Loucy (cell line): ENCODE results near the gene JAZF1.

Experiments used
- H2AFZ ChIP-seq: fragments of 200-600 bp; sonication (generic); 2 replicates; pipeline ENCODE4 v1.6.0; 2016; ENCODE audit warnings: antibody characterized with exemption, mild to moderate bottlenecking, low read length, moderate library complexity
- H3F3A ChIP-seq: fragments of 200-600 bp; 2 replicates; pipeline ENCODE4 v1.6.0; 2016; ENCODE audit warnings: antibody characterized with exemption, low read depth, mild to moderate bottlenecking
- H3K27me3 ChIP-seq: fragments of 200-600 bp; sonication (generic); 2 replicates; pipeline ENCODE4 v1.6.1; 2014; ENCODE audit warnings: low read length, mild to moderate bottlenecking; ENCODE audit not compliant: insufficient read depth, poor library complexity, severe bottlenecking
- H3K36me3 ChIP-seq: fragments of 200-600 bp; sonication (generic); 2 replicates; pipeline ENCODE4 v1.6.1; 2016; ENCODE audit warnings: low read length; ENCODE audit not compliant: insufficient read depth
- H3K4me1 ChIP-seq: fragments of 200-600 bp; sonication (generic); 2 replicates; pipeline ENCODE4 v1.5.1; 2014; ENCODE audit warnings: low read length, mild to moderate bottlenecking; ENCODE audit not compliant: insufficient read depth, poor library complexity, severe bottlenecking
- H3K4me2 ChIP-seq: fragments of 200-600 bp; sonication (generic); 2 replicates; pipeline ENCODE4 v1.6.0; 2014; ENCODE audit warnings: antibody characterized with exemption, low read length, low read depth, mild to moderate bottlenecking; ENCODE audit not compliant: poor library complexity, severe bottlenecking
- H3K4me3 ChIP-seq: fragments of 200-600 bp; sonication (generic); 2 replicates; pipeline ENCODE4 v1.5.1; 2014; ENCODE audit warnings: low read length, mild to moderate bottlenecking, mixed read lengths; ENCODE audit not compliant: poor library complexity, severe bottlenecking
- H3K79me2 ChIP-seq: fragments of 200-600 bp; sonication (generic); 2 replicates; pipeline ENCODE4 v1.6.1; 2014; ENCODE audit warnings: low read length; ENCODE audit not compliant: insufficient read depth
- H3K9ac ChIP-seq: fragments of 200-600 bp; sonication (generic); 2 replicates; pipeline ENCODE4 v1.6.0; 2014; ENCODE audit warnings: mild to moderate bottlenecking, low read depth, low read length, moderate library complexity; ENCODE audit not compliant: poor library complexity, severe bottlenecking
- H3K9me2 ChIP-seq: fragments of 200-600 bp; sonication (generic); replicated peaks from 2 replicates; pipeline ENCODE4 v1.6.1; 2016; ENCODE audit warnings: low read depth, low read length, mixed read lengths
- H3K9me3 ChIP-seq: fragments of 200-600 bp; sonication (generic); 2 replicates; pipeline ENCODE4 v1.6.1; 2014; ENCODE audit warnings: mild to moderate bottlenecking, antibody characterized with exemption, low read length, low read depth; ENCODE audit not compliant: insufficient read depth
- H4K20me1 ChIP-seq: fragments of 200-600 bp; sonication (generic); 2 replicates; pipeline ENCODE4 v1.6.0; 2014; ENCODE audit warnings: antibody characterized with exemption, low read length, mild to moderate bottlenecking; ENCODE audit not compliant: insufficient read depth, poor library complexity, severe bottlenecking
- EZH2phosphoT487 ChIP-seq: fragments of 200-600 bp; IDR thresholded peaks from 2 replicates; pipeline ENCODE4 v1.6.1; 2018; ENCODE audit warnings: antibody characterized with exemption, mild to moderate bottlenecking, moderate library complexity, borderline replicate concordance
- TF ChIP-seq, protein P1 (sequence below): fragments of 200-600 bp; sonication (generic); conservative IDR thresholded peaks from 2 replicates; pipeline ENCODE4 v1.5.1; 2014; ENCODE audit warnings: mild to moderate bottlenecking, antibody characterized with exemption, low read length

JAZF1 gene

DNA sequence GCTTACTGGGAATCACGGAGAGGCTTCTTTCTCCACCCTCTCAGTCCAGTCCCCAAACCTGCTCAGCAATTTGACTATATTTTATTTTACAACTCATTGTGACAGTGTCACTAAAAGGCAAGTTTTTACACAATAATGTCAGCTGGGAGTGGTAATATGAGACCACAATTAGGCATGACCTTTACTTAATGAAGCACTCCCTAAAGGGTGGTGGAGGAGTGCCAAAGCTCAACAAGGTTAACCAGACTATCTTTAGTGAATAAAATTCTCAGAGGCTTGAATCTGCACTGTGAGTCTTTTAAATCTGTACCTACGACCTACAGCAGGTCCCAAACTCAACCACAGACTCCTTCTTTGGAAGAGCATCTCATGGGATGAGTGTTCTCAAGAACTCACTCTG is 225.0 kb downstream of the JAZF1 start:
- H3F3A ChIP-seq, result no peaks in the 10 kb centered on the region
- H3K9ac ChIP-seq, result no peak overlapping the region
- peaks cover 12% of the 10 kb centered on the region for H3K4me1 ChIP-seq
- H2AFZ ChIP-seq, result no peak overlapping the region
- H3K36me3 ChIP-seq, result no peaks in the 10 kb centered on the region
- H3K4me3 ChIP-seq, result no peak overlapping the region
- no peaks in the 10 kb centered on the region for H3K9me3 ChIP-seq
- H3K4me2 ChIP-seq, result no peak overlapping the region
- H4K20me1 ChIP-seq, result no peaks in the 10 kb centered on the region
- H3K9me2 ChIP-seq, result no peaks in the 10 kb centered on the region
- H3K79me2 ChIP-seq, result no peaks in the 10 kb centered on the region; the same call in 1 of the 2 replicates
- TF ChIP-seq, protein P1, sequence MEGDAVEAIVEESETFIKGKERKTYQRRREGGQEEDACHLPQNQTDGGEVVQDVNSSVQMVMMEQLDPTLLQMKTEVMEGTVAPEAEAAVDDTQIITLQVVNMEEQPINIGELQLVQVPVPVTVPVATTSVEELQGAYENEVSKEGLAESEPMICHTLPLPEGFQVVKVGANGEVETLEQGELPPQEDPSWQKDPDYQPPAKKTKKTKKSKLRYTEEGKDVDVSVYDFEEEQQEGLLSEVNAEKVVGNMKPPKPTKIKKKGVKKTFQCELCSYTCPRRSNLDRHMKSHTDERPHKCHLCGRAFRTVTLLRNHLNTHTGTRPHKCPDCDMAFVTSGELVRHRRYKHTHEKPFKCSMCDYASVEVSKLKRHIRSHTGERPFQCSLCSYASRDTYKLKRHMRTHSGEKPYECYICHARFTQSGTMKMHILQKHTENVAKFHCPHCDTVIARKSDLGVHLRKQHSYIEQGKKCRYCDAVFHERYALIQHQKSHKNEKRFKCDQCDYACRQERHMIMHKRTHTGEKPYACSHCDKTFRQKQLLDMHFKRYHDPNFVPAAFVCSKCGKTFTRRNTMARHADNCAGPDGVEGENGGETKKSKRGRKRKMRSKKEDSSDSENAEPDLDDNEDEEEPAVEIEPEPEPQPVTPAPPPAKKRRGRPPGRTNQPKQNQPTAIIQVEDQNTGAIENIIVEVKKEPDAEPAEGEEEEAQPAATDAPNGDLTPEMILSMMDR, result no peak
- H3K27me3 ChIP-seq, result no peaks in the 10 kb centered on the region

DNA sequence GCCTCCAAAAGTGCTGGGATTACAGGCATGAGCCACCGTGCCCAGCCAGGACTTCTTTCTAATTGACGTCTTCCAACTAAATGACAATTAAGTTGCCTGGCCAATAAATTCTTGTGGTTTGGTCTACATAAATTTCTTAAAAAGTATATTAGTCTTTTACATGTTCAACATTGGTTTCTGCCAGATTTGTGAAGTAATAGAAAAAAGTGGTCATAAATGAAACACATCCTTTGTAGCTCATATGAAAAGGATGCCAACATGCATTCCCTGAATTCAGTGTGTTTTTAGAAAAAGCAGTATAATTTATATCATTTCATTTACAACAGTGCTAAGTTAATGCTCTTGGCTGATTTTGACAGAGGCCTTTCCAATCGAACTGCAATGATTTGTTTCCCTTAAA is 225.6 kb downstream of the JAZF1 start:
- H4K20me1 ChIP-seq, result no peaks in the 10 kb centered on the region
- no peaks in the 10 kb centered on the region for H3K36me3 ChIP-seq
- no peak overlapping the region for H3K4me3 ChIP-seq
- no peaks in the 10 kb centered on the region for H3K9me3 ChIP-seq
- H2AFZ ChIP-seq, result no peak overlapping the region
- no peak overlapping the region for H3K4me2 ChIP-seq
- TF ChIP-seq, protein P1, result no peak
- no peak for TF ChIP-seq EZH2phosphoT487
- H3K4me1 ChIP-seq, result peaks cover 11% of the 10 kb centered on the region
- no peaks in the 10 kb centered on the region for H3F3A ChIP-seq
- no peaks in the 10 kb centered on the region for H3K27me3 ChIP-seq
- H3K79me2 ChIP-seq, result no peaks in the 10 kb centered on the region
- no peaks in the 10 kb centered on the region for H3K9me2 ChIP-seq
- H3K9ac ChIP-seq, result no peak overlapping the region

DNA sequence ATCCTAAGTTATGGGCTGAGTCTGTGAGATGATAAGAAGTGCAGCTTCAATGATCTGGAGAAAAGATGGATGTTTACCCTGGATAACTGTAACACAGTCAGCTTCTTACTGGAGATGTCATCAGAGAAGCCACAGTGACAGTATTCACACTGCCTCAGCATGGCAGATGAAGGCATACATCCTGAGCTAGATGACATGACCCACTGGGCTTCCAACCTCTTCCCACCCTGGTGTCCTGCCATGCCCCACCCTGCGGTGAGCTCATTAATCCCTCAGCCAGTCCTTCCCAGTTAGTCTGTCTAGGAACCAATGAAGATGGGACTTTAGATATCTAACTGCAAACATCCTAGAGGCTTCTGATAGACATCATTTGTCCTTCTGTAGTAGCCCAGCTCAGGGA is 226.8 kb downstream of the JAZF1 start:
- Histone ChIP-seq H3F3A (no peaks in the 10 kb centered on the region), H3K9me3 (no peaks in the 10 kb centered on the region), H3K9ac (no peak overlapping the region), H3K4me2 (no peak overlapping the region), H4K20me1 (no peaks in the 10 kb centered on the region), H3K4me3 (no peak overlapping the region), H3K4me1 (peaks cover 11% of the 10 kb centered on the region), H3K9me2 (no peaks in the 10 kb centered on the region), H3K36me3 (no peaks in the 10 kb centered on the region), H3K27me3 (no peaks in the 10 kb centered on the region), H2AFZ (no peak overlapping the region), H3K79me2 (no peaks in the 10 kb centered on the region)
- no peak for TF ChIP-seq EZH2phosphoT487
- TF ChIP-seq, protein P1, result no peak
